ENCODE measurements around the gene PLEKHJ1. TPM values are rescaled to one million over a fixed set of nuclear protein-coding genes. Genes with fewer than 3 reads are reported as not detected.

PLEKHJ1 gene
- total and polyA plus RNA-seq, 2 of the 13 experiments (the other 11 are each of a cell fraction or from before 2014, with no cell fraction given) = 70.5 to 130 TPM

DNA sequence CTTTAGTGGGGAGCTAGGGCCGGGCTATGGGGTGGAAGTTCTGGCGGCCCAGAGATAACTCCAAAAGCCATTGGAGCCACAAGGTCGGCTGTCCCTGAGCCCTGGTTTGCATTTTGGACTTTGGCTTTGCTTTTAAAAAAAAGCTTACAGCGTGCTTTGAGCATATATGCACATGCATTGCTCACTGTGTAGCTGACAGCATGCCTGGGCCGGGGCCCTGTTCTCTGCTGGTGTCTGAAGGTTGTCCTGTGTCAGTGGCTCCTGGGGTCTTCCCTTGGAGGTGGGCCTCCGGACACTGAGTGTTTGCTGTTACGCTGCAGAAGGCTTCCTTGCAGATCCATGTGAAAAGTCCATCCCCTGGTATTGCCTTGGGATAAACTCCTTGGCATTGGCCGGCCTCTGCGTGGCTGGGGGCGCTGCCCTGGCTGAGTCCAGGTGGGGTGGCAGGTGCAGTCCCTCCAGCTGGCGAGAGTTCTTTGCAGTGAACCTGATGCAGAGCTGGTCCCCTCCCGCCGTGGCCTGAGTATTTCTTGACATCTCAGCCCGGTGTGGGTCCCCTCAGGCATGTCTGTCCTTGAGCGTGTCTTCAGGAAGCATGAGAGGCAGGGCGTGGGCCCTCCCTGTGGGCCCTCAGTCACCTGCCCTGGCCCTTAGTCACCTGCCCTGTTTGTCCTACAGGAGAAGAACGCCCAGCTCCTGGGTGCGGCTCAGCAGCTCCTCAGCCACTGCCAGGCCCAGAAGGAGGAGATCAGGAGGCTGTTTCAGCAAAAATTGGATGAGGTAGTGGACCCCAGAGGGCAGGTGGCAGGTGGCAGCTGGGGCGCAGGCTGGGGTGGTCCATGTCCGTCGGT is 23.0 kb downstream of the PLEKHJ1 start (continued):
- TF ChIP-seq ZNF20 (CRISPR knock-in tag; IDR thresholded peaks at IDR 0.05) = no peak
- TF ChIP-seq RXRB (CRISPR knock-in tag; IDR thresholded peaks at IDR 0.05; ENCODE audit: borderline replicate concordance) = peak; percentile 75; the same call in 1 of the 2 replicates
- TF ChIP-seq SP1 (IDR thresholded peaks at IDR 0.05) = no peak
- TF ChIP-seq SP1 (CRISPR knock-in tag; IDR thresholded peaks at IDR 0.05) = peak; percentile 26; the same call in 1 of the 2 replicates
- peak; percentile 66; the same call in 1 of the 2 replicates for TF ChIP-seq ZSCAN5A (CRISPR knock-in tag; IDR thresholded peaks at IDR 0.05; ENCODE audit: borderline replicate concordance)
- peak; percentile 92 for TF ChIP-seq ESRRA (CRISPR knock-in tag; IDR thresholded peaks at IDR 0.05; ENCODE audit: low read depth)
- no peak for TF ChIP-seq ZC3H13 (CRISPR knock-in tag; IDR thresholded peaks at IDR 0.05)
- TF ChIP-seq TFAP4 (IDR thresholded peaks at IDR 0.05; ENCODE audit: borderline replicate concordance, low read depth) = 0 out of 2 replicates have a peak, but pooled peaks have one; percentile 7
- TF ChIP-seq ZNF552 (CRISPR knock-in tag; IDR thresholded peaks at IDR 0.05; ENCODE audit: borderline replicate concordance) = peak; percentile 92; the same call in 1 of the 2 replicates
- TF ChIP-seq MAZ (IDR thresholded peaks at IDR 0.05; ENCODE audit: borderline replicate concordance, low read depth, low read length) = peak; percentile 8; the same call in 1 of the 2 replicates
- TF ChIP-seq MAZ (CRISPR knock-in tag; IDR thresholded peaks at IDR 0.05; ENCODE audit: low read depth) = 0 out of 2 replicates have a peak, but pooled peaks have one; percentile 24
- peak; percentile 89 for TF ChIP-seq ZFP41 (CRISPR knock-in tag; IDR thresholded peaks at IDR 0.05; ENCODE audit: borderline replicate concordance)
- no peak for TF ChIP-seq WIZ (CRISPR knock-in tag; IDR thresholded peaks at IDR 0.05)
- TF ChIP-seq, protein P1, sequence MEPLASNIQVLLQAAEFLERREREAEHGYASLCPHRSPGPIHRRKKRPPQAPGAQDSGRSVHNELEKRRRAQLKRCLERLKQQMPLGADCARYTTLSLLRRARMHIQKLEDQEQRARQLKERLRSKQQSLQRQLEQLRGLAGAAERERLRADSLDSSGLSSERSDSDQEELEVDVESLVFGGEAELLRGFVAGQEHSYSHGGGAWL (CRISPR knock-in tag; IDR thresholded peaks at IDR 0.05) = peak; percentile 53; the same call in 1 of the 2 replicates
- peak; percentile 85 for TF ChIP-seq HOXA3 (CRISPR knock-in tag; IDR thresholded peaks at IDR 0.05)
- TF ChIP-seq KLF15 (CRISPR knock-in tag; IDR thresholded peaks at IDR 0.05; ENCODE audit: borderline replicate concordance) = 0 out of 2 replicates have a peak, but pooled peaks have one; percentile 77
- 0 out of 2 replicates have a peak, but pooled peaks have one; percentile 55 for TF ChIP-seq SNAPC4 (CRISPR knock-in tag; IDR thresholded peaks at IDR 0.05)
- TF ChIP-seq TBL1XR1 (IDR thresholded peaks at IDR 0.05; ENCODE audit: borderline replicate concordance, low read length, partially characterized antibody) = no peak
- TF ChIP-seq ELF3 (CRISPR knock-in tag; IDR thresholded peaks at IDR 0.05) = peak; percentile 55; the same call in 1 of the 2 replicates
- peak; percentile 33; the same call in 1 of the 2 replicates for TF ChIP-seq DPF2 (CRISPR knock-in tag; IDR thresholded peaks at IDR 0.05; ENCODE audit: borderline replicate concordance, low read depth)
- TF ChIP-seq ZNF792 (CRISPR knock-in tag; IDR thresholded peaks at IDR 0.05) = 0 out of 2 replicates have a peak, but pooled peaks have one; percentile 51
